GM20000 (cell line): Measurements from ENCODE around the gene PITX3.

Experiments
- DNase-seq: peaks from one replicate; pipeline ENCODE4 v3.0.0; 2012; ENCODE audit warnings: low spot score
- TF ChIP-seq, protein P1 (sequence below): IDR thresholded peaks from 2 replicates; pipeline ENCODE4 v1.5.1; 2012; ENCODE audit warnings: mild to moderate bottlenecking, control low read depth; ENCODE audit errors: extremely low read depth, missing control alignments

Gene PITX3

DNA sequence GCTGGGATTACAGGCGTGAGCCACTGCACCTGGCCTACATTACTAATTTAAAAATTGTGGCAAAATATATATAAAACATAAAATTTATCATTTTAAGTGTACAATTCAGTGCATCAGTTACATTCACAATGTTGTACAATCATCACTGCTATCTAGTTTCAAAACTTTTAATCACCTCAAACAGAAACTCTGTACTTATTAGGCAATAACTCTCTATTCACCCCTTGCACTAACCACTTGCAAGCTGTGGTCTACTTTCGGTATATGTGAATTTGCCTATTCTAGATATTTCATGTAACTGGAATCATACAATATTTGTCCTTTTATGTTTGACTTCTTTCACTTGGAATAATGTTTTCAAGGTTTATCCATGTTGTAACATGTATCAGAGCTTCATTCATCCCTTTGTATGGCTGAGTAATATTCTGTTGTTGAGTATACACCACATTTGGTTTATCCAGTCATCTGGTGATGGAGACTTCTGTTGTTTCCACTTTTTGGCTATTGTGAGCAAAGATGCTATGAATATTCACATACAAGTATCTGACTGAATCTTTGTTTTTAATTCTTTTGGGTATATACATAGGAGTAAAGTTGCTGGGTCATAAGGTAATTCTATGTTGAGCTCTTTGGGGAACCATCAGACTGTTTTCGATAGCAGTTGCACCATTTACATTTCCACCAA, 29.6 kb downstream of the PITX3 start:
- no peak for DNase-seq
- TF ChIP-seq, protein P1, sequence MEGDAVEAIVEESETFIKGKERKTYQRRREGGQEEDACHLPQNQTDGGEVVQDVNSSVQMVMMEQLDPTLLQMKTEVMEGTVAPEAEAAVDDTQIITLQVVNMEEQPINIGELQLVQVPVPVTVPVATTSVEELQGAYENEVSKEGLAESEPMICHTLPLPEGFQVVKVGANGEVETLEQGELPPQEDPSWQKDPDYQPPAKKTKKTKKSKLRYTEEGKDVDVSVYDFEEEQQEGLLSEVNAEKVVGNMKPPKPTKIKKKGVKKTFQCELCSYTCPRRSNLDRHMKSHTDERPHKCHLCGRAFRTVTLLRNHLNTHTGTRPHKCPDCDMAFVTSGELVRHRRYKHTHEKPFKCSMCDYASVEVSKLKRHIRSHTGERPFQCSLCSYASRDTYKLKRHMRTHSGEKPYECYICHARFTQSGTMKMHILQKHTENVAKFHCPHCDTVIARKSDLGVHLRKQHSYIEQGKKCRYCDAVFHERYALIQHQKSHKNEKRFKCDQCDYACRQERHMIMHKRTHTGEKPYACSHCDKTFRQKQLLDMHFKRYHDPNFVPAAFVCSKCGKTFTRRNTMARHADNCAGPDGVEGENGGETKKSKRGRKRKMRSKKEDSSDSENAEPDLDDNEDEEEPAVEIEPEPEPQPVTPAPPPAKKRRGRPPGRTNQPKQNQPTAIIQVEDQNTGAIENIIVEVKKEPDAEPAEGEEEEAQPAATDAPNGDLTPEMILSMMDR, result no peak

DNA sequence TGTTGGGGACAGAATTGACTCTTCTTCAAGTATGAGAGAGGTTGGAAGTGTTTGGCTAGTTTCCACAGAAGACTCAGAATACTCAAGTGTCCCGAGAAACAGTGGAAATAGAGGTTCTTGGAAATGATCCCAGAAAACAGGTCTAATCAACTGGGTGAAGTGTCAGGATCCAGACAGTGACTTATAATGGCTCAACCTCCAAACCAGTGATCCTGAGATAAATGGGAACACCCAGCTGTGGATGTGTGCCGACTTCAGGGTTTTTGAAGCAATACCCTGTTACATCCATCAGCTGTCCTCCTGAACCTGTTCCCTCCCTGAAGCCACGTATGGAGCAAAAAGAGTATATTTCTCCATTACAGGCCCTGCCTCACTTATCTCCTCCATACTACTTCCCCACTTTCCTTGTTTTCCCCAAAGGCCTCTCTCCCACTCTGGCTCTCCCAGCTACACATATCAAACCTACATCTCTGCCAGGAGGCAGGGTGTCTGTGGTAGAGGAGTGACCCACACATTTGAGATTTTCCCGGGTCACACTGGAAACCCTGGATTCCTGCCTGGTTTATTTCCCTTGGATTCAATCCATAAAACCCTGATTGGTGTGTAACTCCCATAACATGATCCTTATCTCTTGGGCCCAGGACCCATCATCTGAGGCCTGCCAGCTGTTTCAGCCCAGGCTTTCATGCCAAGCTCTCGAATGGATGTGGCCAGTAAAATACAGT, 32.8 kb downstream of the PITX3 start:
- TF ChIP-seq, protein P1, result no peak

DNA sequence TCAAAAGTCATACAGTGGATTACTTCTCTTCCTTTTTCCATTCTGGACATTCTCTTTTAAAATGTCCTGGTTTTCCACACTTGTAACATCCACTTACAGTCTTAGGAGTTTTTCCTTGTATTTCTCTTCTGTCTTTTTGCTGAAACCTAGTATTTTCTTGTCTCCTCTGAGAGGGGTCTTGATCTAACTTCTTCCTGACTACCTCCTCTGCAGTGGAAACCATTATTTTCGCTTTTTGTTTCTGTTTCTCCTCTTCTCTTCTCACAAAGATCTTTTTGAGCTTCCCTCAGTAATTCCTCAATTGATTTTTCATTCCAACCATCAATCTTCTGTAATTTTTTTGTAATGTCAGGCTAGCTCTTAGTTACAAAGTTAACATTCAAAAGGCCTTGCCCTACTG, 38.9 kb downstream of the PITX3 start:
- TF ChIP-seq, protein P1, result no peak

More for the DNA sequence above, 32.8 kb downstream of the PITX3 start:
- no peak for DNase-seq

DNA sequence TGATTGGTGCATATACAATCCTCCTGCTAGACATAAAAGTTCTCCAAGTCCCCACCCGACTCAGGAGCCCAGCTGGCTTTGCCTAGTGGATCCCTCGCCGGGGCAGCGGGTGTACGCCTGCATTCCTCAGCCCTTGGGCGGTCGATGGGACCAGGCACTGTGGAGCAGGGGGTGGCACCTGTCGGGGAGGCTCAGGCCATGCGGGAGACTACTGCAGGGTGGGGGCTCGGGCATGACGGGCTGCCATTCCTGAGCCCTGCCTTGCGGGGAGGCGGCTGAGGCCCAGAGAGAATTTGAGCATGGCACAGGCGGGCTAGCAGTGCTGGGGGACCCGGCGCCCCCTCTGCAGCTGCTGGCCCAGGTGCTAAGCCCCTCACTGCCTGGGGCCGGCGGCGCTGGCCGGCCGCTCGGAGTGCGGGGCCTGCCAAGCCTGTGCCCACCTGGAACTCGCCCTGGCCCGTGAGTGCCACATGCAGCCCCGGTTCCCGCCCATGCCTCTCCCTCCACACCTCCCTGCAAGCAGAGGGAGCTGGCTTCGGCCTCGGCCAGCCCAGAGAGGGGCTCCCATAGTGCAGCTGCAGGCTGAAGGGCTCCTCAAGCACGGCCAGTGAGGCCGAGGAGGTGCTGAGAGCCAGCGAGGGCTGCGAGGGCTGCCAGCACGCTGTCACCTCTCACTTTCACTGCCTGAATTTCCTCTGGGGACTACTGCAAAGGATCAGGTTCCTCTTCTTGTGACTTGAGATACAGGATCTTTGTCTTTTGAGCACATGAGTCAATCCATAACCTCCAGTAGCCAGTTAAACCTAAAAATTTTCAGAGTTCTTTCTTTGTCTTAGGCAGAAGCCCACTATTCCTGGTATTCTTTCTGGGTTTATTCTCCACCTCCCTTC, 40.3 kb downstream of the PITX3 start:
- DNase-seq, result no peak
- TF ChIP-seq, protein P1, result no peak

More for the DNA sequence above, 38.9 kb downstream of the PITX3 start:
- peak; percentile 49 for DNase-seq

DNA sequence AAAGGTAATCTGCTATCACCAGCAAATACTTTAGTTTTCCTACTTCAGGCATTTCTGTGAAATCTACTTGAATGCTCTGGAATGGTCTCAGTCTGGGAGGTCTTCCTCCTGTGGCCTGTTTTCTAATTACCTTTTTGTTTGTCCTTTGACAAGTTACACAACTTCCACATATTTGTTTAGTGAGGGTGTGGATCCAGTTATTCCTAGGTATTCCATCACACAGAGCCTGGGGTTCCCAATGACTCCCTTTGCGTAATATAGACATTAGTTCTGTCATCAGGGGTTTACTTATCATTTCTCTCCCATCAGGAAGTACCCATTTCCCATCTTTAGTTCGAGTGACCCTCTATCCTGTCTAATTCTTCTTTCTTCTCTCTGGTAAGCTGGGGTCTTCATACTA, 43.3 kb downstream of the PITX3 start:
- no peak for DNase-seq
- TF ChIP-seq, protein P1, result no peak

DNA sequence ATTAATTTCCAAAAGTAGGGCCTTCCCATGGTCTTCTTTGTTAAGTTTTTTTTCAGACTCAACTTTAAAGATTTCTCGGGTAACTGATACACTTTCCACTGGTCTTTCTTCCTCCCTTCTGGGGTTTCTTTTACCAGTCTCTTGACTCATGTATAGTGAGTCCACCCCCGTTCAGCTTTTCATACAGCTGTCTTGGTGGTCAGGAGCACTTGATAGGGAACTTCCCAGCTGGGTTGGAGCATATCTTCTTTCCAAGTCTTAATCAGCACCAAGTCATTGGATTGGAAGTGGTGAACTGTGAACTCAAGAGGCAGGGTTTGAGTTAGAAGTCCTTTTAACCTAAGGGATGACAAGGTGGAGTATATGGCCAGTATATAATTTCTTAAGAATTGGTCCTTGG, 44.4 kb downstream of the PITX3 start:
- peak; percentile 46 for DNase-seq
- TF ChIP-seq, protein P1, result no peak
